ENCODE results near the gene GUCY2D. TPM values are rescaled to one million over a fixed set of nuclear protein-coding genes. Genes with fewer than 3 reads are reported as not detected.
"Not testable (repeated sequence)": the region's sequence is repeated elsewhere in the genome, so short reads cannot be mapped to it uniquely, and the experiment has no call there.

Gene GUCY2D
- polyA plus RNA-seq, 1 donor, result 0.15 TPM

GRCh38 chr17:8018436-8018835 lies 16.0 kb downstream of the GUCY2D start:
- DNase-seq, result no peak

DNA sequence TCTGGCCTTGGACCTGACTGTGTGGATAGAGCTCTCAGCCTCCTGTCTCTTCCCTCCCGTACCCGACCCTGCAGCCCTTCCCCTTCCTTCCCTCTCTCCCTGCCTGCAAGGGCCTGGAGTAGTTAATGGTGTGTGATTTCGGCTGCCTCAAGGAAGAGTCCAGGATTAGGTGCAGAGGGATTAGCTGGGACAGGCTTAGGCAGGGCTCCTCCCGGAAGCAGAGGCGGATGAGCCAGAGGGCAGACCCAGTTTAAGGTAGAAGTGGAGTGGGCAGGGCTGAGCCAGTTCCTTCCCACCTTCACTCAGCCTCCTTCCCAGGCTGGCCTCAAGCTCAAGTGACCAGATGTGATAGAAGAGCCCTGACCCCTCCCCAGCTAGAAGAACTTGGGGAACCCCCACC lies 16.8 kb downstream of the GUCY2D start:
- DNase-seq, result no peak

DNA sequence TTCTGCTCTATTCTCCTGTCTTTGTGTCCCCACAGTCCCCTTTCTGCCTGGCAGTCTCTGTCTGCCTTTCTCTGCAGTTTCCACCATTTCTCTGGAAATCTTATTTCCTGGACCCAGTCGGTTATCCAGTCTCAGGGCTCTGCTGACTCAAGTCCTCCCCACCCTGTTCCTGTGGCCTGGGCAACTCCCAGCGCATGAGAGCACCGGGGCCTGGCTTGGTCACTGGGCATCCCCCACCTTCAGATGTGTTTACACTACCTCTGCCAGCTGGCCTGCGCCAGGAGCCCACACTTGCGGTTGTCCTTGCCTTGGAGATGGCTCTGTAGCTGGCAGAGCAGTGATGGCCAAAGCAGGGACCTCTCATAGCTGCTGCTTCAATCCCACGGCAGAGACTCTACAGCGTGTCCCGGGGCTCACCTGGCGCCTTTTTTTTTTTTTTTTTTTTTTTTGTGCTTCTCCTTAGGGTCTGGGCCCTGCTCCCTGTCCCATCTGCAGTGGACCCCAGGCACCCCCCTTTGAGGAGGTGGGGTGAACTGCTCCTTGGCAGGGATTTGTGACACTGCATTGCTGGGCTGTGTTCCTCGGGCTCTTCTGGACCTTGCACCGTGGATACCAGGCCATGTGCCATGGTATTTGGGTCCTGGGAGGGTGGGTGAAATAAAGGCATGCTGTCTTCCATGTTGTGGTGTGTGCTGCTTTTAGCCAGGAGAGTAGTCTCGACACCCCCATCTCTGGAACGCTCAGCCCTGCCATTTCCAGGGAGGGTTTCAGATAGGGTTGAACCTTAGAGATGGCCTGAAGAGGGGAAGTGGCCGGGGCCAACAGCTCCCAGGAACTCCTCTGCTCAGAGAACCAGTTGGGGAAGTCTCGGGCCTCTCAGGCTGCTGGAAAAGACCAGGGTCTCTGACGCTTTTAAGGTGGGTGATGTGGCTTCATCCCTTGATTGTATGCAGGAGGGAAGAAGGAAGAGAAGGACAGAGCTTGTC lies 17.5 kb downstream of the GUCY2D start:
- no peak for DNase-seq

DNA sequence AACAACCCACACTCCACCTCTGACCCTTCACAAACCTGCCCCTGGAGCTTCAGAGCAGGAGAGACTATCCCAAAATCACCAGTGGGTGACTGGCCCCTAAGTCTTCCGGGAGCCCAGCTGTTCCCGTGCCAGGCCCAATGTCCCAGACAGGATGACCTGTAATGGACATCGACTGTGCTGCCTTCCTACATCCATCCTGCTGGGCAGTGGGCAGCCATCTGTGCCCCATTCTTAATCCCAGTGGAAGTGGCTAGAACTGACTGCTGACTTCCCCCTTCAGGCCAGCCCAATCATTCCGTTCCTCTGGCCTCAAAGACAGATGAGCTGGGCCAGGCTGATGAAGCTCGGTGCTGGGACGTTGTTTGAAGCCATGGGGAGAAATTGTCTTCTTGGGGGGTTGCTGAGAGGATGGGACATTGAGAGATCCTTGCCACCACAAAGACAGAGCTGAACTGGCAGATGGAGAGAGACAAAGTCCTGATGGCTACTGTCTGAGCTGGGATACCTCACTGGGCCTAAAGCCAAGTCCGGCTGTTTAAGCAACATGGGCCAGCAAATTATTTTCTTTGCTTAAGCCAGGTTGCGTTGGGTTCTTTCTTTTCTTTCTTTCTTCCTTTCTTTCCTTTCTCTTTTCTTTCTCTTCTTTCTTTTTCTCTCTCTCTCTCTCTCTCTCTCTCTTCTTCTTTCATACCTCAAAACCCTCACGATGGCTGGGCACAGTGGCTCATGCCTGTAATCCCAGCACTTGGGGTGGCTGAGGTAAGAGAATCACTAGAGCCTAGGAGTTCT lies 18.6 kb downstream of the GUCY2D start:
- no peak for DNase-seq

- no peak for DNase-seq
Measured at GRCh38 chr17:8021565-8022359, 19.3 kb downstream of the GUCY2D start.

GRCh38 chr17:8022360-8023003 lies 20.1 kb downstream of the GUCY2D start:
- DNase-seq, result no peak

DNA sequence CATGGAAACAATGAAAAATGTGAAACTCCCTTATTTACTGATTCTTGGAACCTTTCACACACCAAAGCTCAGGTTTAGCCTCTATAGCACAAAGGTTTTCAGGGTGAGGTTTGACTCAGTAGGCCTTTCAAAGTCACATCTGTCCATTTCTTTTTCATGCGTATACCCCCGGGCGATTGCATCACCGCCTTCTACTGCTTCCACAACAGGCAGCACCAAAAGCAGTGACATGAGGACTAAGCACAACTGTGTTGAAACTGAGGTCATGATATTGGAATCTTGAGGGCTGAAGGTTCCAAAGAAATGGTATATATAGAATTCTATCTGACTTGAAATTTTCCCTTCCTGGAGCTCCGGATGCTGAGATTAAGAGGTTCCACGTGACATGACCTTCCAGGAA lies 21.7 kb downstream of the GUCY2D start:
- DNase-seq, result not testable (repeated sequence)

DNA sequence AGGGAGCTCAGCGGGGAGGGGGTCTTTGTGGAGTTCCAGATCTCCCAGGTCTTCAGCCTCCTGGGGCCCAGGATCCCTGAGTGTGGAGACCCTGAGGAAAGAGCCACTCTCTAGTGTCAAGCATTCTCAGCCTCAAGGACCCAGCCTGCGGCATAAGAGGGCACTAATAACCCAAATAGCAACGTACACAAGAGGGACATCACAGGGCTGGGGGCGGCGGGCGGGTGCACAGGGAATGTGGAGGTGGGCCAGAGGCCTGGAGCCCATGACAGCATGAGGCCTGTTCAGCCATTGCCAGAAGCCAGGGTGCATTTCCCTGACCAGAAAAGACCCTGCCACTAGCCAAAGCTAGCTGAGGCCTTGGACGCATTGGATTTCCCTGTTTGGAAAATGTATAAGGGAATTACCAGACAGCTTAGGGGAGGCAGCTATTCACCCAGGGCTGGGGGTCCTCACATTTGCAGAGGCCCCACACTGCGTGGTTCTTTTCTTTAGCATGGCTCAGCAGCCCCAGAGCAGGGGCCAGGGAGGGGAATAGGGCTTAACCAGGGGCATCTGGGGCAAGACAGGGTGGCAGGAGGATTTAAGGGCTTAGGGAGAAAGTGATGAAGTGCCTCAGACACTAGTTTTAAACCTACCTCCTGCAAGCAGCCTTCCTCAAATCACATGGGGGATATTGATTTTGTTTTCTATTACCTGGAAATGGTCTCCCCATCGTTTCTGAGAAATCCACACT lies 22.9 kb downstream of the GUCY2D start:
- DNase-seq, result no peak

GRCh38 chr17:8029121-8029520 lies 26.7 kb downstream of the GUCY2D start:
- DNase-seq, result no peak

- DNase-seq, result no peak
Measured at GRCh38 chr17:8031261-8031661, 28.8 kb downstream of the GUCY2D start.

DNA sequence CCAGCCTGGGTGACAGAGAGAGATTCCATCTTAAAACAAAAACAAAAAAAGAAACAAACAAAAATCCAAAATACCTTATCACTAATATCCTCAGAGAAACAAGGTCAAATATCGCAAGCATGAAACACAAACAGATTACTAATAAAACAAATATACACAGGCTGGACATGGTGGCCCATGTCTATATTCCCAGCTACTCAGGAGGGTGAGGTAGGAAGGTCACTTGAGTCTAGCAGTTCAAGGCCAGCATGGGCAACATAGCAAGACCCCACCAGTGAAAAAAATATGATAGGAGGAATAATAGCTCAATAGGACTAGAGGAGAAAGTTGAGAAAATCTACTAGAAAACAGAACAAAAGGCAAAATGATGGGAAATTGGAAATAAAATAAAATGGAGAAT lies 29.5 kb downstream of the GUCY2D start:
- no peak for DNase-seq

DNA sequence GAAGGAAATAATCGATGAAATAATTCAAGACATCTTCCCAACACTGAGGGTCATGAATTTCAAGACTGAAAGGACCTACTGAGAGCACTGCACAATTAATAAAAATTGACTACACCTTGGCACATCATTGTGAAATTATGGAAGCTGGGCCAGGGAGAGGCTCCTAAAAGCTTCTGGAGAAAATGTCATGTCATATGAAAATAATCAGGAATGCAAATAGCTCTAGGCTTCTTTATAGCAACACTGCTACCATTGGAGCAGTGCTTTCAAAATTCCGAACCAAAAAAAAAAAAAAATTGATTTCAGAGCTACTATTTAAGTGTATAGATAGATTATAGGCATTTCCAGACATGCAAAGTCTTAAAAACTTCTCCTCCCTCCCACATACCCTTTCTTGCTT lies 30.0 kb downstream of the GUCY2D start:
- DNase-seq, result no peak

DNA sequence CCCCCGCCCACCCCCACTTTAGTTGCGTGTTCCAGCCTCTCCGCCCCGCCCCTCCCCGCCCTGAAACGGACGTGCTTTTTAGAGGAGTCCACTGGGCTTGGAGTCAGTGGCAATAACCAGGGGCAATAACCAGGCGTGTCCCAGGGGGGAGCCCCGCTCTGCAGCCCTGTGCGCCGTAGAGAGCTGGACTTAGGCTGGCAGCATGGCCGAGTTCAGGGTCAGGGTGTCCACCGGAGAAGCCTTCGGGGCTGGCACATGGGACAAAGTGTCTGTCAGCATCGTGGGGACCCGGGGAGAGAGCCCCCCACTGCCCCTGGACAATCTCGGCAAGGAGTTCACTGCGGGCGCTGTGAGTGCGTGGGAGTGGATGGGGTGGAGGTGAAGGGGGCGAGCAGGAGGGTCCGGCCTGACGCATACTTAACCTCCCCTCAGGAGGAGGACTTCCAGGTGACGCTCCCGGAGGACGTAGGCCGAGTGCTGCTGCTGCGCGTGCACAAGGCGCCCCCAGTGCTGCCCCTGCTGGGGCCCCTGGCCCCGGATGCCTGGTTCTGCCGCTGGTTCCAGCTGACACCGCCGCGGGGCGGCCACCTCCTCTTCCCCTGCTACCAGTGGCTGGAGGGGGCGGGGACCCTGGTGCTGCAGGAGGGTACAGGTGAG lies 36.7 kb downstream of the GUCY2D start, which contains the start of gene ALOX15B:
TSS of gene ALOX15B (plus strand) at position 106 of the 657 bp plus-strand sequence. CDS start at position 203, 97 bp downstream.
- no peak for DNase-seq

- no peak for DNase-seq
Measured at GRCh38 chr17:8039611-8040168, 37.3 kb downstream of the GUCY2D start.

GRCh38 chr17:8041249-8041928 lies 39.0 kb downstream of the GUCY2D start:
- no peak for DNase-seq

DNA sequence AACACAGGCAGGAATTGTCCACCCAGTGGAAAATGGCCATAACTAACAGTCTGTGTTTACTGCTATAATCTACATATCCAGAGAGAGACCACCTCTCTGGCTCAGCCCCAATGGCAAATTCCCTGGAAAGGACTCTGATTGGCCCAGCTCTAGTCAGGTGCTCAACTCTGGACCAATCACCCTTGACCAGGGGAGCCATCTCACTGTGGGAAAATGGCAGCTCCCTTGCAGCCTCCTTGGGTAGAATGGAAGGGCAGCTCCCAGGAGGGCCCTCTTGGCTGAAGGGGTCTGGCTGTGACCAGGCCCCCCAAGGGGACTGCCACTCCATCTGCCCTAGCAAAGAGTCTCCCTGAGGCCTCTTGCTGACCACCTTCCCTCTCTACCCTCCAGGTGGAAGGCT lies 39.6 kb downstream of the GUCY2D start:
- no peak for DNase-seq

- no peak for DNase-seq
Measured at GRCh38 chr17:8044819-8045810, 42.7 kb downstream of the GUCY2D start.

- no peak for DNase-seq
Measured at GRCh38 chr17:8046306-8046928, 44.0 kb downstream of the GUCY2D start.
